HK-2 (cell line): Measurements from ENCODE around the gene MAN1C1.
"Not testable (repeated sequence)": the region's sequence is repeated elsewhere in the genome, so short reads cannot be mapped to it uniquely, and the experiment has no call there.

Experiments used
- DNase-seq: peaks from one replicate; pipeline ENCODE4 v3.0.0-alpha.2; 2018; ENCODE audit not compliant: unreplicated experiment

The MAN1C1 gene

DNA sequence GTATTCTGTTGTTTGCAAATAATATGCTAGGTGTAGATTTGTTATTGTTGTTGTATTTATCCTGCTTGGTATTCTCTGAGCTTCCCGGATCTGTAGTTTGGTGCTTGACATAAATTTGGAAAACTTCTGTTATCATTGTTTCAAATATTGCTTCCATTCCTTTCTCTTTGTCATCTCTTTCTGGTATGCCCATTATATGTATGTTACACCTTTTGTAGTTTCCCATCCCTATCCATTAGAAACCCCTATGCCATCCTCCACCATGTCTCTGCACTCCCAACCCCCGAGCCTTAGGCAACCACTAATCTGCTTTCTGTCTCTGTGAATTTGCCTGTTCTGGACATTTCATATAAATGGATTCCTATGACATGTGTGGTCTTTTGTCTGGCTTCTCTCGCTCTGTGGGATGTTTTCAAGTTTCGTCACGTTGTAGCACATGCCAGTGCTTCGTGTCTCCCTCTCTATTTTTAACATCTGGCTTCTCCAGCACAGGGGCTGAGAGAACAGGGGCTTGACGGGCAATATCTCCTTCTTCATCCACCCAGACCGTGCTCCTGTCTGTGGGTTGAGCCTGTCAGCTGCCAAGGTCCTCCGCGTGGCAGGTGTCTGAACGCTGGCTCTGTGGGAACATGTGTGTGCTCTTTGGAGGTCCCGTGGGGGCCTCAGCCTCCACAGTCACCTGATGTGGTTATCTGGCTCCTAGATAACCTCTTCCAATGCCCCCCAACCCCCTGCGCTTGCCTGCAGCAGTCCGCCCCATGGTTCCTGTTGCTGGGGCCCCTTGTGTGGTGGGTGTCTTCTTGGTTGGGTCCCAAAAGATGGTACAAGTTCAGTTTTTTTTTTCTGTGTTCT lies 32.8 kb upstream of the MAN1C1 start:
- no peak for DNase-seq

DNA sequence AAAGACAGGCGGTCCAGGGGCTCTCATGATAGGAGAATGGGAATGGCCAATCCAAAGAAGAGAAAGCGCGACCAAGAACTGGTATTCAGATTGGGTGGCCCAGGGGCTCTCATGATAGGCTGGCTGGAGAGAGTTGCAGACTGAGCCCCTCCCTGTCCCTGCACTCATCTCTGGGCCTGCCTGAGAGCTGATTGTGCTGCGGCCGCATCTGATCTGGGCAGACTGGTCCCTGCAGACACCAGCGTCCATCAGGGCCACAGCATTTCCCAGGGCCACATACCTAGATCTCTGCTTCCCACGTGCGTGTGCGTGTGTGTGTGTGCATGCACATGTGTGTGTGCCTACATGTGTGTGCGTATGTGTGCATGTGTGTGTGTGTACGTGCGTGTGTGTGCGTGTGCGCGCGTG lies 30.4 kb upstream of the MAN1C1 start:
- no peak for DNase-seq

DNA sequence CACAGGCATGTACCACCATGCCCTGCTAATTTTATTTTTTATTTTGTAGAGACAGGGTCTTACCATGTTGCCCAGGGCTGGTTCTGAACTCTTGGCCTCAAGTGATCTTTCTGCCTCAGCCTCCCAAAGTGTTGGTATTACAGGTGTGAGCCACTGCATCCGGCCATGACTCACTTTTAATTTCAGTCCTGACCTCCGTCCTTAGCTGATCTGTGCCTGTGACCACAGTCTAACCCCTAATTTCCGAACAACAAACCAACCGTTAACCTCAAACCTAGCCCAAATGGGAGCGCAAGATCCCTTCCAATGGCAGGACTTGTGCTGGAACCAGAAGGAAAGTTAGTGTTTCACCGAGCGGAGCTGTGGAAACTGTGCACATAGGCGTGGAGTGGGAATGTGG lies 29.3 kb upstream of the MAN1C1 start:
- DNase-seq = no peak

- DNase-seq = not testable (repeated sequence)
Measured at GRCh38 chr1:25588224-25588623, 28.4 kb upstream of the MAN1C1 start.

GRCh38 chr1:25588786-25589185 lies 27.8 kb upstream of the MAN1C1 start:
- DNase-seq = not testable (repeated sequence)

GRCh38 chr1:25590096-25590824 lies 26.3 kb upstream of the MAN1C1 start:
- DNase-seq = no peak

- no peak for DNase-seq
Measured at GRCh38 chr1:25593861-25594260, 22.7 kb upstream of the MAN1C1 start.

- DNase-seq = no peak
Measured at GRCh38 chr1:25594971-25595370, 21.6 kb upstream of the MAN1C1 start.

DNA sequence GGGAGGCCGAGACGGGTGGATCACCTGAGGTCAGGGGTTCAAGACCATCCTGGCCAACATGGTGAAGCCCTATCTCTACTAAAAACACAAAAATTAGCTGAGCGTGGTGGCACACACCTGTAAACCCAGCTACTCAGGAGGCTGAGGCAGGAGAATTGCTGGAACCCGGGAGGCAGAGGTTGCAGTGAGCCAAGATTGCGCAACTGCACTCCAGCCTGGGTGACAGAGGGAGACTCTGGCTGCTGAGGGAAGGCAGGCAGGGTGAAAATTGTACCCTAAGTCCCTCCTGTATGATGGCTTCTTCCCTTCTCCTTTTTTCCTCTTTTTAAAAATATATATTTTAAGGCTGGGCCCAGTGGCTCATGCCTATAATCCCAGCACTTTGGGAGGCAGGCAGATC lies 19.9 kb upstream of the MAN1C1 start:
- not testable (repeated sequence) for DNase-seq

- no peak for DNase-seq
Measured at GRCh38 chr1:25598879-25599278, 17.7 kb upstream of the MAN1C1 start.

DNA sequence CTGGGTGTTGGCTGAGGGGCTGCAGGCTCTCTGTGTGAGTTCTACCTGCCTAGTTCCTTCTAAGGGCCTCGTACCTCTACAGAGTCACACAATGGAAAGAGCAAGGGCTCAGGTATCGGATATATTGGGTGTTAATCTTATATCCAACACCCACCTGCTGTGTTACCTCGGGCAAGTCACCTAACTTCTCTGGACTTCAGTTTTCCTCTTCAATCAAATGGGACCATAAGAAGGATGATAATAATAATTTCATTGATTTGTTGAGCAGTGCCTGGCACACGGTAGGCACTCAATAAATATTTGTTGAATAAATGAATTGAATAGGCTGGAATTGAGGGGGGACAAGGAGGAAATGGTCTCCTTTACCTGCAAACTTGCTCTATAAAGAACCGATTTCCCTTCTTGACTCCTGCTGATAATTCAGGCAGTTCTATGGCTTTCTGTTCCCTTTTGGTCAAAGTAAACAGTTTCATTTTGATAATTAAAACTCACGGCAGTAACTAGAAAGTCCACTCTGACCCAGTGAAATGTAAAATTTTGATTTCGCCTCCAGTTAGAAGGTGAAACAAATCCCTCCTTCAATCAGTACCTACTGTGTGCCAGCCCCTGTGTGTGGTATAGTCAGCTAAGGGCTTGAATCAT lies 16.5 kb upstream of the MAN1C1 start:
- DNase-seq = no peak

DNA sequence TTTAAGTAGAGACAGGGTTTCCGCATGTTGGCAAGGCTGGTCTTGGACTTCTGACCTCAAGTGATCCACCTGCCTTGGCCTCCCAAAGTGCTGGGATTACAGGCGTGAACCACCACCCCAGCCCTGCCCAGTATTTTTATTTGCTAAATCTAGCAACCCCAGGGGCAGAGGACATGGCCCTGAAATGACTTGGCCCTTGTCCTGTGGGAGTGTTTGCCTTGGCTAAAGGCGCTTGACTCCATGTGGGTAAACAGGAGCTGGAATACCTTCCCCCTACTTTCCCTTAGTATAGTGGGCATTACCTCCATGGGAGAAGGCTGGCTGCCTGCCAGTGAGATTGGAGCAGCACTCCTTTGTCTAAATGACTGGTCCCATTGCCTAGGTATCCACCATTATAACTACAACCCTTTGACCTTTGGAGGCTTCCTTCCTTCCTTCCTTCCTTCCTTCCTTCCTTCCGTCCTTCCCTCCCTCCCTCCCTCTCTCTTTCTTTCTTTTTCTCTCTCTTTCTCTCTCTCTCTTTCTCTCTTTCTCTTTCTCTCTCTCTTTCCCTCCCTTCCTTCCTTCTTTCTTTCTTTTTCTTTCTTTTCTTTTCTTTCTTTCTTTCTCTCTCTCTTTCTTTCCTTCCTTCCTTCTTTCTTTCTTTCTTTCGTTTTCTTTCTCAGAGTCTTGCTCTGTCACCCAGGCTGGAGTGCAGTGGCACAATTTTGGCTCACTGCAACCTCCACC lies 15.5 kb upstream of the MAN1C1 start:
- not testable (repeated sequence) for DNase-seq

GRCh38 chr1:25603779-25604538 lies 12.6 kb upstream of the MAN1C1 start:
- not testable (repeated sequence) for DNase-seq

GRCh38 chr1:25607123-25607522 lies 9.5 kb upstream of the MAN1C1 start:
- no peak for DNase-seq

DNA sequence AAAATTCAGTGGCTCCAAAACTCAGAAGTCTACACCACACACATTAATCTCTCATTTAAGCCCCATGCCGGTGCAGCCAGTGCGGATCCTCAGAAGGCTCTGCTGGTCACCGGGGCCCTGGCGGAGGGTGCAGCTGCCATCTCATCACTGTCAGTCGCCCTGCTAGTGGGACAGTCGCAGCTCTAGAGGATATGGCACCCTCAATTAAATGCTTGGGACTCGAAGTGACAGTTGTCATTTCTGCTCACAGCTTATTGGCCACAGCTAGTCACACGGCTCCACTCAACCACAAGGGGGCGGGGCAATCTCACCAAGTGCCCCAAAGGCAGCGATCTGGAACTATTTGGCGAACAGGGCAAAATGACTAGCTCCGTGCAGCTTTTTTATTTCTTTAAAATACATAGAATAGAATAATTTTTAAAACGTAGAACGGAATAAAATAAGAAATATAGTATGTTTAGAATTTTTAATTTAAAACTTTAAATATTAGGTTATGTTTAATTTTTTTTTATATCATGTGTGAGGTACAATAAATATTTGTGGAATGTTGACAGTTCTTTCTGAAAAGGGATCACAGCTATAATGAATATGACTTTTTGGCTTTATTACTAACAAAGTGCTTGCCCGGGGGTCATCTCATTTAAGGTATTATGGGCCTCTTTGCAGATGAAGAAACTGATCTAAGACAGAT lies 8.0 kb upstream of the MAN1C1 start:
- DNase-seq = peak; percentile 68

- no peak for DNase-seq
Measured at GRCh38 chr1:25609921-25610320, 6.7 kb upstream of the MAN1C1 start.

GRCh38 chr1:25610822-25611630 lies 5.6 kb upstream of the MAN1C1 start:
- DNase-seq = no peak

DNA sequence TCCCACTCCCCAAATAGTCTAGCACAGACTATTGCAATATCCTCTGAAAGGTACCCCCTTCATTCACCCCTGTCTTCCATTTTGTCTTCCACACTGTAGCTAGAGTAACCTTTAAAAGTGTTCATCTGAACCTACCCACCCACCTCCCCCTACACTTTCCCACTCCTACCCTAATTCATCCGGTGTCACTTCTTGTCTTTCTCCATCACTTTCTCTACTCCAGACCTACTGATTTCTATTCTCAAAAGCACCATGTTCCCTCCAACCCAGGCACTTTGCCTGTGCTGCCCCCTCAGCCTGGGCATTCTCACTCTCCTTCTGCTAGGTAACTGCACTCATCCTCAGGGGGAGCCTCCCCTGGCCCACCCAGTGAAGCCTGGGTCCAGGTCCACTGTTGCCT lies 4.7 kb upstream of the MAN1C1 start:
- no peak for DNase-seq

DNA sequence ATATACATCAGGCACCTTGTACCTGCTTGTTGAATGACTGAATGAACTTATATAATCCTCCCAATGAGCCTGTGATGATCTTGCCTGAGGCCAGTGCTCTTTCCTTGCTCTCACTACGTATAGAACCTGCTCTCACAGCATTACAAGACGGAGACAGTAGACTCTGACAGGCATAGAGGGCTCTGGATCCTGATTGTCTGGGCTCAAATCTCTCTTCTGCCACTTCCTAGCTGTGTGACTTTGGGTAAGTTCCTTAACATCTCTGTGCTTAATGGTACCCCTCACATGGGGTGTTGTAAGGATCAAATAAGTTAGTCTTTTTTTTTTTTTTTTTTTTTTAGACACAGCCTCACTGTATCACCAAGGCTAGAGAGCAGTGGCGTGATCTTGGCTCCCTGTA lies 4.2 kb upstream of the MAN1C1 start:
- no peak for DNase-seq

- DNase-seq = no peak
Measured at GRCh38 chr1:25613091-25613490, 3.5 kb upstream of the MAN1C1 start.
